ENCODE results near the gene TIMM44. TPM values are rescaled to one million over a fixed set of nuclear protein-coding genes. Genes with fewer than 3 reads are reported as not detected.

TIMM44 gene
- total RNA-seq, 1 donor from 2014 or later = 97.6 TPM

DNA sequence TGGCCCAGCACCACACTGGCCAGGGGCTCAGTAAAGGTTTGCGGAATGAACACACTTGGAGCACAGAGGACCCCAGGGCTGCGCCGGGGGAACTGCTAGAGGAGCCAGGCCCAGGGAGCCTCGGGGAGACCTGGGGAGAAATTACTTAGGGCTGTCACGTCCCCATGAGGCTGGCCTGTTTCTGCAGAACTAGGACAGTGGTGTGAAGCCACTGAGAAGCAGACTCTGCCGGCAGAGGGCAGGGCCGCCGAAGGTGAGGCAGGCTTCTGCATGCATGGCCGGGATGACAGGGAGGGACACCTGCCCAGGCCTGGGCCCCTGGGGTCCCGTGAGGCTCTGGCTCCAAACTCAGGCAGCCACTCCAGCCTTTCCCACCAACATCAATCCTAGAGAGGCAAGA lies 35.5 kb upstream of the TIMM44 start:
- no peaks in the 10 kb centered on the region for H3K27me3 Mint-ChIP-seq (ENCODE audit: low read depth)
- no peaks in the 10 kb centered on the region for H3K4me1 Mint-ChIP-seq
- H3K36me3 Mint-ChIP-seq (ENCODE audit: low read depth) = peaks cover 3% of the 10 kb centered on the region
- no peak overlapping the region for H3K27ac Mint-ChIP-seq (ENCODE audit: unreplicated experiment)
- no peaks in the 10 kb centered on the region for H3K9me3 Mint-ChIP-seq
- no peak for DNase-seq (ENCODE audit: low read depth, low spot score)
- H3K4me3 Mint-ChIP-seq = no peak overlapping the region
- TF ChIP-seq, protein P1, sequence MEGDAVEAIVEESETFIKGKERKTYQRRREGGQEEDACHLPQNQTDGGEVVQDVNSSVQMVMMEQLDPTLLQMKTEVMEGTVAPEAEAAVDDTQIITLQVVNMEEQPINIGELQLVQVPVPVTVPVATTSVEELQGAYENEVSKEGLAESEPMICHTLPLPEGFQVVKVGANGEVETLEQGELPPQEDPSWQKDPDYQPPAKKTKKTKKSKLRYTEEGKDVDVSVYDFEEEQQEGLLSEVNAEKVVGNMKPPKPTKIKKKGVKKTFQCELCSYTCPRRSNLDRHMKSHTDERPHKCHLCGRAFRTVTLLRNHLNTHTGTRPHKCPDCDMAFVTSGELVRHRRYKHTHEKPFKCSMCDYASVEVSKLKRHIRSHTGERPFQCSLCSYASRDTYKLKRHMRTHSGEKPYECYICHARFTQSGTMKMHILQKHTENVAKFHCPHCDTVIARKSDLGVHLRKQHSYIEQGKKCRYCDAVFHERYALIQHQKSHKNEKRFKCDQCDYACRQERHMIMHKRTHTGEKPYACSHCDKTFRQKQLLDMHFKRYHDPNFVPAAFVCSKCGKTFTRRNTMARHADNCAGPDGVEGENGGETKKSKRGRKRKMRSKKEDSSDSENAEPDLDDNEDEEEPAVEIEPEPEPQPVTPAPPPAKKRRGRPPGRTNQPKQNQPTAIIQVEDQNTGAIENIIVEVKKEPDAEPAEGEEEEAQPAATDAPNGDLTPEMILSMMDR (conservative IDR thresholded peaks at IDR 0.05) = no peak

DNA sequence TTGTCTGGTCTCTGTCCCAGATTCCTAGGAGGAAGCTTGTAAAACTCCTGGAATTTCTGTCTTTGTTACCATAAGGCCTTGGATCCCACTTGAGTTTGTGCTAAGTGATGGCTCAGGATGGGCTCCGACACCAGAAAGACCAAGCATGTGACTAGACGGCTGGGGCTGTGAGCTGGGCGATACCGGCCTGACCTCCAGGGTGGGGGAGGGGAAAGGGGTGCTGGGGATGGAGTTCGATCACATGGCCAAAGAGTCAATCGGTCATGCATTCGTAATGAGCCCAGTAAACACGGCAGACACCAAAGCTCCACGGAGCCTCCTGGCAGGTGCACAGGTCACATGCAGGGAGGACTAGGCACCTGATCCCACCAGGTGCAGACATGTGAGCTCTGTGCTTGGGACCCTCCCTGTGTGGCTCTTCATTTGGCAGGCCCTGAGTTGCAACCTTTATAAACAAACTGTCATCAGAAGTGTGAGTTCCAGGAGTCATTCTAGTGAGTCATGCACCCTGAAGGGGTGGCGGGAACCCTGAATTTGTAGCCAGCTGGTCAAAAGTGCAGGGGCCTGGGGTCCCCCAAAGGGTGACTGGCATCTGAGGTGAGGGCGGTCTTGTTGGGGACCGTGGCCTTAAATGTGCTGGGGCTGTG lies 34.8 kb upstream of the TIMM44 start:
- Mint-ChIP-seq H3K27me3 (ENCODE audit: low read depth) (no peaks in the 10 kb centered on the region), H3K27ac (ENCODE audit: unreplicated experiment) (no peak overlapping the region), H3K9me3 (no peaks in the 10 kb centered on the region), H3K36me3 (ENCODE audit: low read depth) (peaks cover 6% of the 10 kb centered on the region), H3K4me3 (no peak overlapping the region), H3K4me1 (no peaks in the 10 kb centered on the region)
- DNase-seq (ENCODE audit: low read depth, low spot score) = no peak
- TF ChIP-seq, protein P1 (conservative IDR thresholded peaks at IDR 0.05) = no peak

- H3K36me3 Mint-ChIP-seq (ENCODE audit: low read depth) = peaks cover 6% of the 10 kb centered on the region
Measured at GRCh38 chr19:7977723-7978040, 34.2 kb upstream of the TIMM44 start.

GRCh38 chr19:7977021-7977722 lies 33.7 kb upstream of the TIMM44 start:
- H3K9me3 Mint-ChIP-seq = no peaks in the 10 kb centered on the region
- H3K27me3 Mint-ChIP-seq (ENCODE audit: low read depth) = no peaks in the 10 kb centered on the region
- no peak for DNase-seq (ENCODE audit: low read depth, low spot score)
- peaks cover 6% of the 10 kb centered on the region for H3K36me3 Mint-ChIP-seq (ENCODE audit: low read depth)
- TF ChIP-seq, protein P1 (conservative IDR thresholded peaks at IDR 0.05) = no peak
- no peaks in the 10 kb centered on the region for H3K4me1 Mint-ChIP-seq
- H3K4me3 Mint-ChIP-seq = no peak overlapping the region
- no peak overlapping the region for H3K27ac Mint-ChIP-seq (ENCODE audit: unreplicated experiment)

More at GRCh38 chr19:7977723-7978040, 34.2 kb upstream of the TIMM44 start:
- no peaks in the 10 kb centered on the region for H3K27me3 Mint-ChIP-seq (ENCODE audit: low read depth)
- no peak overlapping the region for H3K4me3 Mint-ChIP-seq
- no peak overlapping the region for H3K27ac Mint-ChIP-seq (ENCODE audit: unreplicated experiment)
- no peaks in the 10 kb centered on the region for H3K9me3 Mint-ChIP-seq
- DNase-seq (ENCODE audit: low read depth, low spot score) = no peak
- TF ChIP-seq, protein P1 (conservative IDR thresholded peaks at IDR 0.05) = no peak
- no peaks in the 10 kb centered on the region for H3K4me1 Mint-ChIP-seq

- H3K27ac Mint-ChIP-seq (ENCODE audit: unreplicated experiment) = no peak overlapping the region
Measured at GRCh38 chr19:7976461-7976860, 33.0 kb upstream of the TIMM44 start.

More at GRCh38 chr19:7976461-7976860, 33.0 kb upstream of the TIMM44 start:
- H3K27me3 Mint-ChIP-seq (ENCODE audit: low read depth) = no peaks in the 10 kb centered on the region
- H3K4me3 Mint-ChIP-seq = no peak overlapping the region
- H3K4me1 Mint-ChIP-seq = no peaks in the 10 kb centered on the region
- H3K36me3 Mint-ChIP-seq (ENCODE audit: low read depth) = peaks cover 6% of the 10 kb centered on the region
- DNase-seq (ENCODE audit: low read depth, low spot score) = no peak
- H3K9me3 Mint-ChIP-seq = no peaks in the 10 kb centered on the region
- TF ChIP-seq, protein P1 (conservative IDR thresholded peaks at IDR 0.05) = no peak

Measured in neural crest cell (in vitro differentiated cells).